ENCODE measurements around the gene INO80.
"Not testable (repeated sequence)": the region's sequence is repeated elsewhere in the genome, so short reads cannot be mapped to it uniquely, and the experiment has no call there.

The INO80 gene, protein sequence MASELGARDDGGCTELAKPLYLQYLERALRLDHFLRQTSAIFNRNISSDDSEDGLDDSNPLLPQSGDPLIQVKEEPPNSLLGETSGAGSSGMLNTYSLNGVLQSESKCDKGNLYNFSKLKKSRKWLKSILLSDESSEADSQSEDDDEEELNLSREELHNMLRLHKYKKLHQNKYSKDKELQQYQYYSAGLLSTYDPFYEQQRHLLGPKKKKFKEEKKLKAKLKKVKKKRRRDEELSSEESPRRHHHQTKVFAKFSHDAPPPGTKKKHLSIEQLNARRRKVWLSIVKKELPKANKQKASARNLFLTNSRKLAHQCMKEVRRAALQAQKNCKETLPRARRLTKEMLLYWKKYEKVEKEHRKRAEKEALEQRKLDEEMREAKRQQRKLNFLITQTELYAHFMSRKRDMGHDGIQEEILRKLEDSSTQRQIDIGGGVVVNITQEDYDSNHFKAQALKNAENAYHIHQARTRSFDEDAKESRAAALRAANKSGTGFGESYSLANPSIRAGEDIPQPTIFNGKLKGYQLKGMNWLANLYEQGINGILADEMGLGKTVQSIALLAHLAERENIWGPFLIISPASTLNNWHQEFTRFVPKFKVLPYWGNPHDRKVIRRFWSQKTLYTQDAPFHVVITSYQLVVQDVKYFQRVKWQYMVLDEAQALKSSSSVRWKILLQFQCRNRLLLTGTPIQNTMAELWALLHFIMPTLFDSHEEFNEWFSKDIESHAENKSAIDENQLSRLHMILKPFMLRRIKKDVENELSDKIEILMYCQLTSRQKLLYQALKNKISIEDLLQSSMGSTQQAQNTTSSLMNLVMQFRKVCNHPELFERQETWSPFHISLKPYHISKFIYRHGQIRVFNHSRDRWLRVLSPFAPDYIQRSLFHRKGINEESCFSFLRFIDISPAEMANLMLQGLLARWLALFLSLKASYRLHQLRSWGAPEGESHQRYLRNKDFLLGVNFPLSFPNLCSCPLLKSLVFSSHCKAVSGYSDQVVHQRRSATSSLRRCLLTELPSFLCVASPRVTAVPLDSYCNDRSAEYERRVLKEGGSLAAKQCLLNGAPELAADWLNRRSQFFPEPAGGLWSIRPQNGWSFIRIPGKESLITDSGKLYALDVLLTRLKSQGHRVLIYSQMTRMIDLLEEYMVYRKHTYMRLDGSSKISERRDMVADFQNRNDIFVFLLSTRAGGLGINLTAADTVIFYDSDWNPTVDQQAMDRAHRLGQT (N-terminal part only)

DNA sequence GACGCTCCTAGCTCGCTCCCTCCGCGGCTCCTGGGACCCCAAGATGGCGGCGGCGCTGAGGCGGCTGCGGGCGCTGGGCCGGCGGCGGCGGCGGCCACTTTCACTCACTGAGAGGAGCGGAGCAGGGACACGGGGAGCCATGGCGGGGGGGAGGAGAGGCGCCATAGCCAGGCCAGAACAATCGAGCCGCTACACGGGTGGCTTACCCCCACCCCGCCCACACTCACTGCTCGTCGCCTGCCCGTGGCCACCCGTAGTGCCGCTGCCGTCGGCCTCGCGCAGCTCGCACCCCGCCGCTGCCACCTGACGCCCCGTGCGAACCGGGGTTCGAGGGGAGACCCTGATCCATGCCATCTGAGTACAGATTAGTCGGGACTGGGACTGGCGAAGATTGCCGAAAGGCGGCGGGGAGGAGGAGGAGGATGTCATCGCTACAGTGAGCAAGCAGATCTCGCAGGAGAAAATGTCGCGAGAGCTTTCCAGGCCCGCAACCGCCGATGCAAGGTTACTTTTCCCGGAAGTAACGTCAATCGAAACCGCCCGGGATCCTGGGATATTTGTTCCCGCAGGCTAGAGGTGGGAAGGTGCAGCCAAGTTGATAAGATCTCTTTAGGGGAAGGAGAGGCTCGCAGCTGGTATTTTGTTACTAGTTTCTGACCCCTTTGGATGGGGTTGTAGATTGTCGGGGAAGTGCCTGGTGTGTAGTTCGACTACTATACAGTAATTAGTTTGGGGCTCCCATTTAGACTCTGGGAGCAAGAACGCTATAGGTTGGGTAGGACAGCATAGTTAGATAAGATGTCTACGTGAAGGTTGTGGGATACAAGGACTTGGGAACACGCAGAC lies at the start of gene INO80:
Gene INO80 (minus strand): TSS at position 165 of the 846 bp plus-strand sequence. CDS start 19,970 bp downstream, outside the sequence.
- DNase-seq (ENCODE audit: low read depth), result peak; percentile 91

DNA sequence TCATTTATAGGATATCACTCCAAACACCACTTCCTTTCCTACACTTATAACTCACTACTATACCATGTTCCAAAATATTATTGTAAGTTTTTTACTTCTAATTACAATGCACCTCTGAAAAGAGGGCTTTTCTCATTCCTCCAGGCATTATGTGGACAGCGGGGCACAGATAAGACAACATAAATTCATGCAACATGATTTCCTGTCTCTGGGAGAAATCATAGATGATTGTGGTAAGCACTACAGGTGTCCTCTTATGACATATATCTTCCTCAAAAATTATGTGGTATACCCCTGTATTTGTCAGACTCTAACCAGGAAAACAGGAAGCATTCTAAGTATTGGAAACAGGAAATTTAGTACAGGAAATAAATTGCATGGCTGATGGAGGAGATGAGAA lies 45.7 kb upstream of the INO80 start:
- no peak for DNase-seq (ENCODE audit: low read depth)

DNA sequence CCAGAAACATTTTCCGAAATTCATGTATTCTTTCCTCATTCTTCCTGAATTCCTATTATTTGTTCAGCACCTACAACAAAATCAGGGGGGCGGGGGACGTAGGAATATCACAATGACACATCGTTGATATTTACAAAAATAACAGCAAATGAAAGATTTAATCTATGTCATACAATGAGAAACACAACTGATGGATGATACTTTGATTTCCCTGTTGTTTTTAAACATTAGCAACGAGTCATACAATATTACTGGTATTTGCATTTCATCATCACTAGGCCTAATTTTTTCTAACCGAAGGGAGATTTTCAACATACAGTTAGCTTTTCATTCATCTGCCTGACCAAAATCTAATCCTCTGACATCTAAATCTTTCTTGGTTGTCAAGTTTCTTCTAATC lies 45.3 kb upstream of the INO80 start:
- DNase-seq (ENCODE audit: low read depth), result no peak

DNA sequence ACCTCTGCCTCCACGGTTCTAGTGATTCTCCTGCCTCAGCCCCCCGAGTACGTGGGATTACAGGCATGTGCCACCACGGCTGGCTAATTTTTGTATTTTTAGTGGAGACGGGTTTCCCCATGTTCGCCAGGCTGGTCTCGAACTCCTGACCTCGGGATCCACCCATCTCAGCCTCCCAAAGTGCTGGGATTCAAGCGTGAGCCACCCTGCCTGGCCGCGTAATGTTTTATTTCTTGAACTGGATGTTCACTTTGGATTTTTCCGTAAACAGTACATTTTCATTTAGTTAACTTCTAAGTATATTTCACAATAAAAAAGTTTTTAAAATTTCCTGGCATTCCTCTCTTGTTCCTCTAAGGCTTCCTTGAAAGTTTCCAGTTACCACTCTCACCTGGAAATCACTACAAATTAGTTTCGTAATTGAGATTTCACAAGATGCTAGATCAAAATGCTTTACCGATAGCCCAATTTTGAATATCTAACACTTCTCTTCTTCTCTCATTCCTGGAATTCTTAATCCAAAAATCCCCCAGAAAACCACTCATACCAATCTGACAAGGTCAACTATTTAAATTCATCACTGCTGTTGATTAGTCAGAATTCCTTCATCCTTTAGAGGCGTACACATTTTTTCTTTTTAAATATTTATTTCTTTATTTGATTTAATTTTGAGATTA lies 44.7 kb upstream of the INO80 start:
- no peak for DNase-seq (ENCODE audit: low read depth)

DNA sequence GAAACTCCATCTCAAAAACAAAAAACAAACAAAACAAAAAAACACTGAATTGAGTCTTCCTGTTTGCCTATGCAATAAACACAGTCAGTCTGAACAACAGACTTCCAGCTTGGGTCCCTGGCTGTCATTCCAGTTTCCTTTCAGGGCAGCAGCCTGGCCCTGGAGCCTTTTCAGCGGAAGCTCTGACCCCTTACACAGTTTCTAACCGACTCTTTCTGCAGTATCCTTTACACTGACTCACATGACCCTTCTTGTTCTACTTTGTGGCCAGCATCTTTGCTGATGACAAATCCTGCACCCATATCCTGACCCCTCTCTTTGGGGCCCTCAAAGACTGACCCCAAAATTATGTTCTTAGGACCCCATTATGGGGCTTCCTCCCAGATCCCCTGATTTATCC lies 38.3 kb upstream of the INO80 start:
- DNase-seq (ENCODE audit: low read depth), result no peak

DNA sequence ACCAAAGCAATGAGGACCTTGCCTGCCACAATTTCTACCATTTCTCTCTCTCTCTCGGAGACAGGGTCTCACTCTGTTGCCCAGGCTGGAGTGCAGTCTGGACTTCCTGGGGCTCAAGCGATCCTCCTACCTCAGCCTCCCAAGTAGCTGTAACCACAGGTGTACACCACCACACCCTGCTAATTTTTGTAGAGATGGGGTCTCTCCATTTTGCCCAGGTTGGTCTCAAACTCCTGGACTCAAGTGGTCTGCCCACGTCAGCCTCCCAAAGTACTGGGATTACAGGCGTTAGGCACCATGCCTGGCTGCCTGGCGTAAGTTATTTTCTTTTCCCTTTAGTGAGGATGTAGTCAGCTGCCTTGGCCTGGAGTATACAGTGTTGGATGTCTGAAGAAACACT lies 37.7 kb upstream of the INO80 start:
- DNase-seq (ENCODE audit: low read depth), result no peak

DNA sequence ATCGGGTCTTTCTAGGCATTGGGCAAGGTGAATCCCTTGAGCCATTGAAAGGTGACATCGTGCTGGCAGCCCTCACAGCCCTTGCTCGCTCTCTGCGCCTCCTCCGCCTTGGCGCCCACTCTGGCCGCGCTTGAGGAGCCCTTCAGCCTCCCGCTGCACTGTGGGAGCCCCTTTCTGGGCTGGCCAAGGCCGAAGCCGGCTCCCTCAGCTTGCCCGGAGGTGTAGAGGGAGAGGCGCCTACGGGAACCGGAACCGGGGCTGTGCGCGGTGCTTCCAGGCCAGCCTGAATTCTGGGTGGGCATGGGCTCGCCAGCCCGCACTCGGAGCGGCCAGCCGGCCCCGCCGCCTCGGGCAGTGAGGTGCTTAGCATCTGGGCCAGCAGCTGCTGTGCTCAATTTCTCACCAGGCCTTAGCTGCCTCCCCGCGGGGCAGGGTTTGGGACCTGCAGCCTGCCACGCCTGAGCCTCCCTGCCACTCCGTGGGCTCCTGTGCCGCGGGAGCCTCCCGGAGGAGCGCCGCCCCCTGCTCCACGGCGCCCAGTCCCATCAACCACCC lies 35.4 kb upstream of the INO80 start:
- no peak for DNase-seq (ENCODE audit: low read depth)

DNA sequence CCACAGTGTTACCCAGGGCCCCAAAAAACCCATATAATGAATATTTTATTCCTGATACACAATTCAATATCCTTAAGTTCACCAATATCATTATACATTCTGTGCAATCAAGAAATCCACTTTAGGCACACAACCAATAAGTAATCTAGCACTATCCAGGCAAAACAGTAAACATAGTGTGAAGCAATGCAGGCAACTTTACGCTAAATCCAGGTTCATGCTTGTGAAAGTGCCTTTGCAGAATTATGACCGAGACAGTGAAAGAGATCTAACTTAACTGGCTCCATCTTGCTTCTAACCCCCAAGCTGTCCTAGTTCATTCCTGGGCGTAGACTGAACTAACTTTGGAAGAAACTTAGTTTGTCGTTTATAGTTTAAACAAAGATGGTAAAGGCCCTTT lies 34.2 kb upstream of the INO80 start:
- DNase-seq (ENCODE audit: low read depth), result no peak

DNA sequence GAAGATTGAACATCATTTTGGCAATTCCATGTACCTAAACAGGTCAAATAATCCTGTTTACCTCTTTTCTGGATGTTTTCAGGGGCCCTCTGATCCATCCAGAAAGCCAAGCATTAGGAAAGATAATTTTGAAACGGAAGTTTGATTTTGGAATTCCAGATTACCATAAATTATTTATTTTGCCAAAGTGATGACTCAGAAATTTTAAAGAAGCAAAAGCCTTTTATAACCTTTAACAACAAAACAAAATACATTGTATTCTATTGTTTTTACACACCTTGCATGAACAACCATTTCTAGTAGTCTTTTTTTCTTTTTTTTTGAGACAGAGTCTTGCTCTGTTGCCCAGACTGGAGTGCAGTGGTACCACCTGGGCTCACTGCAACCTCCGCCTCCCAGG lies 32.0 kb upstream of the INO80 start:
- DNase-seq (ENCODE audit: low read depth), result no peak

DNA sequence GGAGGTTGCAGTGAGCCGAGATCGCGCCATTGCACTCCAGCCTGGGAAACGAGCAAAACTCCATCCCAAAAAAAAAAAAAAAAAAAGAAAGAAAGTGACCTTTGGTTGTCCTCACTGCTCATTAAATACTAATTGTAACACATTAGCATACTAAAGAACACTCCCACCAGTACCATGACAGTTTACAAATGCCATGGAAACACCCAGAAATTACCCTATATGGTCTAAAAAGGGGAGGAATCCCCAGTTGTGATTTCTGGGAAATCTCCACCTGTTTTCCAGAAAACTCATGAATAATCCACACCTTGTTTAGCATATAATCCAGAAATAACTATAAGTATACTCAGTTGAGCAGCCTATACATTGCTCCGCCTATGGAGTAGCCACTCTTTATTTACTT lies 23.5 kb upstream of the INO80 start:
- DNase-seq (ENCODE audit: low read depth), result no peak

DNA sequence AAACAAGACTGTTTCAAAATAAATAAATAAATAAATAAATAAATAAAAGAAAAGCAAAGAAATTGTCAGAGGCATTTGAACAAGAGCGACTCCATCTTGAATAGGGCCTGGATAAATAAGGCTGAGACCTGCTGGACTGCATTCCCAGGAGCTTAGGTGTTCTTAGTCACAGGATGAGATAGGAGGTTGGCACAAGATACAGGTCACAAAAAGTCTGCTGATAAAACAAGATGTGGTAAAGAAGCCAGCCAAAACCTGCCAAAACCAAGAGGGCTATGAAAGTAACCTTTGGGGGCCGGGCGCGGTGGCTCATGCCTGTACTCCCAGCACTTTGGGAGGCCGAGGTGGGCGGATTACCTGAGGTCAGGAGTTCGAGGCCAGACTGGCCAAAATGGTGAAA lies 23.0 kb upstream of the INO80 start:
- not testable (repeated sequence) for DNase-seq (ENCODE audit: low read depth)

DNA sequence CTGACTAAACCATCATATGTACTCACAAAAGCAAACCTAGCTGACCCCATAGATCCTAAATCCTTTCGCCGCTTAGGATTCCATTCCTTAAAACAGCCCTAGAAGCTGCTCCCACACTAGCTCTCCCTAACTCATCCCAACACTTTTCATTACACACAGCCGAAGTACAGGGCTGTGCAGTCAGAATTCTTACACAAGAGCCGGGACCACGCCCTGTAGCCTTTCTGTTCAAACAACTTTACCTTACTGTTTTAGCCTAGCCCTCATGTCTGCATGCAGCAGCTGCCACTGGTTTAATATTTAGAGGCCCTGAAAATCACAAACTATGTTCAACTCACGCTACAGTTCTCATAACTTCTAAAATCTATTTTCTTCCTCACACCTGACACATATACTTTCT lies 19.5 kb upstream of the INO80 start:
- DNase-seq (ENCODE audit: low read depth), result not testable (repeated sequence)

DNA sequence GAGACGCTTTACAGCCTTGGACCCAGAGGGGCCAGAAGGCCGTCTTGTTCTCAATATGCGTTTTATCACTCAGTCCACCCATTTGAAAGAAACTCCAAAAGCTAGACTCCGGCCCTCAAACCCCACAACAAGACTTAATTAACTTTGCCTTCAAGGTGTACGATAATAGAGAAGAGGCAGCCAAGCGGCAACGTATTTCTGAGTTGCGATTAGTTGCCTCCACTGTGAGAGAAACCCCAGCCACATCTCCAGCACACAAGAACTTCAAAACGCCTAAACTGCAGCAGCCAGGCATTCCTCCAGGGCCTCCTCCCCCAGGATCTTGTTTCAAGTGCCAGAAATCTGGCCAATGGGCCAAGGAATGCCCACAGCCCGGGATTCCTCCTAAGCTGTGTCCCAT lies 17.4 kb upstream of the INO80 start:
- no peak for DNase-seq (ENCODE audit: low read depth)

DNA sequence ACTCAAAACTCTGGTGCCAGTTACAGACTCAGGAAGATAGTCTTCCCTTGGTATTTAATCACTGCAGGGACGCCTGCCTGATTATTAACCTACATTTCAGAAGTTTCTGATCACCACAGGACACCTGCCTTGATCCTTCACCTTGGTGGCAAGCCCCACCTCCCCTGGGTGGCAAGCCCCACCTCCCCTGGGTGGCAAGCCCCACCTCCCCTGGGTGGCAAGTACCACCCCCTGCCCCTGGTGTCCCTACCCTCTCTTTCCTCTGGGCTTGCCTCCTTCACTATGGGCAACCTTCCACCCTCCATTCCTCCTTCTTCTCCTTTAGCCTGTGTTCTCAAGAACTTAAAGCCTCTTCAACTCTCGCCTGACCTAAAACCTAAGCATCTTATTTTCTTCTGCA lies 16.0 kb upstream of the INO80 start:
- DNase-seq (ENCODE audit: low read depth), result not testable (repeated sequence)

DNA sequence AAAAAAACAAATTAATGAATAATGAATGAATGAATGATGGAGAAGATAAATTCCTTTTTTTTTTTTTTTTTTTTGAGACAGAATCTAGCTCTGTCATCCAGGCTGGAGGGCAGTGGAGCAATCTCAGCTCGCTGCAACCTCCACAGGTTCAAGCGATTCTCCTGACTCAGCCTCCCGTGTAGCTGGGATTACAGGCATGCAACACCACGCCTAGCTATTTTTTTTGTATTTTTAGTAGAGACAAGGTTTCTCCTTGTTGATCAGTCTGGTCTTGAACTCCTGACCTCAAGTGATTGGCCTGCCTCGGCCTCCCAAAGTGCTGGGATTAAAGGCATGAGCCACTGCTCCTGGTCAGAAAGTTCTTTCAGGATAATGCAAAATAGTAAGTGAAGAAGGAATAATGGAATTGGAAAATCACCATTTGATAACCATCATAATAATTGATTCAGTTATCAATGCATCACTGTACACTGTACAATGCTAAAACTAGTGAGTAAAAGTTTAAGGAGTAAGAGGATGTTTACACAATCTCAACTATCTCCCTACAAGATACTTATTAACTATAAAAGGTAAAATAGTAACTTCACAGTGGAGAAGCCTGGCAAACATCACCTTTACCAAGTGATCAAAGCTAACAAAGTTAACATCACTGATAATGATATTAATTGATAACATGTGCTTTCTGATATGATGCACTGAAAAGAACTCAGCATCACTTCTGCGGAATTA lies 12.3 kb upstream of the INO80 start:
- no peak for DNase-seq (ENCODE audit: low read depth)

DNA sequence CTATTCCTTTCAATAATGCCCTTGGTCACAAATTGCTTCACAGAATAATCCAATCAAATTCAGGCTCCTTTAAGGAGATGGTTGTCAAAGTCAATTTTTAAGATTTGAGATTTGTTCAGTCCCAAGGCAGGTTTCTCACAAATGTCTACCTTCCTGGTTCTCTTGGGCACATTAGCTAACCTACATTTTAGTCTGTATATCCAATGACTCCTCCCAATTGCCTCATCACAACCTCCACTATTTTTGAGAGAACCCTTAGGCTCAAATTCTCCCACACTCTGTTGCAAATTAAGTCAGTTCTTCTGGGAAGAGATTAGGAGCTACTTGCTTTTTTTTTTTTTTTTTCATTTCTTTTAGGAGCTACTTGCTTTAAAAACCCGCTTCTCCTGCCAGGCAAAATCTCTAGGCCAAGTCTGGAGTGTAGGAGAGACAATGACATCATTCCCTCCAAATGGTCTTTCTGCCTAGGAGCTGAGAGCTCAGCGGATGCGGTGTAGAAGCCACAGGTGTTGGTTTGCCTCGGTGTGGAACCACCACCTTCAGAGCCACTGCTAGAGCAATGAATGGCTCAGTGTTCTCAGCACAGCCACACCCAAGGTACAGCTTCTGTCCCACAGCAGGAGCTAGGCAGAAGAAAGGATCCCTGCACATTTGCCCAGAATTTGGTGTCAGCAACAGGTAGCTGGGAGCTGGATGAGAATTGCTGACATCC lies 10.0 kb upstream of the INO80 start:
- no peak for DNase-seq (ENCODE audit: low read depth)

DNA sequence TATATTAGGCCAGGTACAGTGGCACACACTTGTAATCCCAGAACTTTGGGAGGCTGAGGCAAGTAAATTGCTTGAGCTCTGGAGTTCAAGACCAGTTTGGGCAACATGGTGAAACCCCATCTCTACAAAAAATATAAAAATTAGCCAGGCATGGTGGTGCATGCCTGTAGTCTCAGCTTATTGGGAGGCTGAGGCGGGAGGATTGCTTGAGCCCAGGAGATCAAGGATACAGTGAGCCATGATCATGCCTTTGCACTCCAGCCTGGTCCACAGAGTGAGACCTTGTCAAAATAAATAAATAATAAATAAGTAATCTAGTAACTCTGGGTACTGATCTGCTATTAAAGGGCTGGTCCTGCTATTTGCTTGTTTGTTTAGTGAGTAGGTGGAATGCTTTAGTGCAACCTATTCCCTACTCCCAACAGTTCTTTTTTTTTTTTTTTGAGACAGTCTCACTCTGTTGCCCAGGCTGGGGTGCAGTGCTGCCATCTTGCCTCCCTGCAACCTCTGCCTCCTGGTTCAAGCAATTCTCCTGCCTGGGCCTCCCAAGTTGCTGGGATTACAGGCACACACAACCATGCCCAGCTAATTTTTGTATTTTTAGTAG lies 9.1 kb upstream of the INO80 start:
- no peak for DNase-seq (ENCODE audit: low read depth)

DNA sequence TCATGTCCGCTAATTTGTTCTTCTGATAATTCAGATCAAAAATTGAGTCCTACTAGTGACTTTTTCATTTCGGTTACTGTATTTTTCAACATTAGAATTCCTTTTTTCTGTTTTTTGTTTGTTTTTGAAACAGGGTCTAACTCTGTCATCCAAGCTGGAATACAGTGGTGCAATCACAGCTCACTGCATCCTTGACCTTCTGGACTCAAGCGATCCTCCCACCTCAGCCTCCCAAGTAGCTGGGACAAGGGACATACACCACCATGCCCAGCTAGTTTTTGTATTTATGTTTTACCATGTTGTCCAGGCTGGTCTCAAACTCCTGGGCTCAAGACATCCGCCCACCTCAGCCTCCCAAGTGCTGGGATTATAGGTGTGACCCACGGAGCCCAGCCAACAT lies 8.0 kb upstream of the INO80 start:
- no peak for DNase-seq (ENCODE audit: low read depth)

DNA sequence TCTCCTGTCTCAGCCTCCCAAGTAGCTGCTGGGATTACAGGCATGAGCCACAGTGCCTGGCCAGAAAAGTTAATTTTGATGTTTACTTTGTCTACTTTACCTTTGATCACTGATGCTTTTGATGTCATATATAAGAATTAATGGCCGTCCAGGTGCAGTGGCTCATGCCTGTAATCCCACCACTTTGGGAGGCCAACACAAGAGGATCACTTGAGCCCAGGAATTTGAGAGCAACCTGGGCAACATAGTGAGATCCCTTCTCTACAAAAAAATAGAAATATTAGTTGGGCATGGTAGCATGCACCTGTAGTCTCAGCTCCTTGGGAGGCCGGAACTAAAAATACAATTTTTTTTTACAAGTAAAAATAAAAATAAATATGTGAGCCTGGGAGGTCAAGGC lies 6.8 kb upstream of the INO80 start:
- DNase-seq (ENCODE audit: low read depth), result no peak
